Skeletal muscle cell (primary cell): ENCODE data around the gene KSR2.

ENCODE experiments used
- DNase-seq: peaks from one replicate; pipeline ENCODE4 v3.0.0-alpha.2; 2010; ENCODE audit warnings: low read depth
- H3K4me3 ChIP-seq: 2 replicates; pipeline ENCODE4 v1.5.1; 2011; ENCODE audit warnings: low read depth, mild to moderate bottlenecking, control low read depth, low read length, moderate library complexity

The KSR2 gene

GRCh38 chr12:117461732-117462131 lies 507.1 kb downstream of the KSR2 start:
- no peak for DNase-seq
- H3K4me3 ChIP-seq = no peak overlapping the region

GRCh38 chr12:117459229-117459628 lies 509.6 kb downstream of the KSR2 start:
- H3K4me3 ChIP-seq = no peak overlapping the region
- DNase-seq = no peak

- DNase-seq = no peak
- H3K4me3 ChIP-seq = no peak overlapping the region
Measured at GRCh38 chr12:117457189-117457588, 511.6 kb downstream of the KSR2 start.

GRCh38 chr12:117456076-117456475 lies 512.7 kb downstream of the KSR2 start:
- DNase-seq = no peak
- H3K4me3 ChIP-seq = no peak overlapping the region

GRCh38 chr12:117453961-117454360 lies 514.8 kb downstream of the KSR2 start:
- H3K4me3 ChIP-seq = no peak overlapping the region
- no peak for DNase-seq

- no peak for DNase-seq
- no peak overlapping the region for H3K4me3 ChIP-seq
Measured at GRCh38 chr12:117452112-117452511, 516.7 kb downstream of the KSR2 start.

GRCh38 chr12:117450209-117450608 lies 518.6 kb downstream of the KSR2 start:
- no peak for DNase-seq
- H3K4me3 ChIP-seq = no peak overlapping the region

- no peak for DNase-seq
Measured at GRCh38 chr12:117447665-117448366, 521.0 kb downstream of the KSR2 start.

GRCh38 chr12:117444781-117445180 lies 524.0 kb downstream of the KSR2 start:
- DNase-seq = no peak
- H3K4me3 ChIP-seq = no peak overlapping the region

More at GRCh38 chr12:117447665-117448366, 521.0 kb downstream of the KSR2 start:
- H3K4me3 ChIP-seq = no peak overlapping the region

- DNase-seq = no peak
- no peak overlapping the region for H3K4me3 ChIP-seq
Measured at GRCh38 chr12:117441751-117442150, 527.0 kb downstream of the KSR2 start.

- H3K4me3 ChIP-seq = no peak overlapping the region
- DNase-seq = no peak
Measured at GRCh38 chr12:117440384-117440783, 528.4 kb downstream of the KSR2 start.

- no peak for DNase-seq
- no peak overlapping the region for H3K4me3 ChIP-seq
Measured at GRCh38 chr12:117439531-117440001, 529.2 kb downstream of the KSR2 start.

- DNase-seq = no peak
- H3K4me3 ChIP-seq = no peak overlapping the region
Measured at GRCh38 chr12:117438809-117439208, 530.0 kb downstream of the KSR2 start.

- no peak overlapping the region for H3K4me3 ChIP-seq
- DNase-seq = no peak
Measured at GRCh38 chr12:117437516-117438255, 531.1 kb downstream of the KSR2 start.

- no peak for DNase-seq
- H3K4me3 ChIP-seq = no peak overlapping the region
Measured at GRCh38 chr12:117433878-117434277, 534.9 kb downstream of the KSR2 start.

GRCh38 chr12:117430246-117430645 lies 538.5 kb downstream of the KSR2 start:
- no peak for DNase-seq
- H3K4me3 ChIP-seq = no peak overlapping the region

- no peak overlapping the region for H3K4me3 ChIP-seq
- no peak for DNase-seq
Measured at GRCh38 chr12:117427211-117427610, 541.6 kb downstream of the KSR2 start.

GRCh38 chr12:117421987-117422386 lies 546.8 kb downstream of the KSR2 start:
- no peak for DNase-seq
- H3K4me3 ChIP-seq = no peak overlapping the region

- DNase-seq = no peak
- H3K4me3 ChIP-seq = no peak overlapping the region
Measured at GRCh38 chr12:117421068-117421752, 547.6 kb downstream of the KSR2 start.

- no peak for DNase-seq
- no peak overlapping the region for H3K4me3 ChIP-seq
Measured at GRCh38 chr12:117417004-117417403, 551.8 kb downstream of the KSR2 start.
